DMS 273 (cell line): ENCODE measurements around the gene CUL2.
A peak's percentile ranks its signal among the peaks of the same experiment; 100 is the strongest.
"Not testable (repeated sequence)": the region's sequence is repeated elsewhere in the genome, so short reads cannot be mapped to it uniquely, and the experiment has no call there.

Experiments
- DNase-seq: peaks from one replicate; lab custom pipeline; 2025; ENCODE audit not compliant: unreplicated experiment; lab: John Stamatoyannopoulos, UW

The CUL2 gene

GRCh38 chr10:35080261-35080660 lies 9.9 kb downstream of the CUL2 start:
- DNase-seq = not testable (repeated sequence)

- DNase-seq = no peak
Measured at GRCh38 chr10:35079763-35080162, 10.4 kb downstream of the CUL2 start.

- no peak for DNase-seq
Measured at GRCh38 chr10:35079265-35079664, 10.9 kb downstream of the CUL2 start.

GRCh38 chr10:35075228-35075627 lies 14.9 kb downstream of the CUL2 start:
- DNase-seq = no peak

GRCh38 chr10:35074266-35074665 lies 15.9 kb downstream of the CUL2 start:
- no peak for DNase-seq

GRCh38 chr10:35070521-35070920 lies 19.6 kb downstream of the CUL2 start:
- DNase-seq = no peak

- DNase-seq = no peak
Measured at GRCh38 chr10:35063837-35064454, 26.2 kb downstream of the CUL2 start.

GRCh38 chr10:35059481-35059880 lies 30.7 kb downstream of the CUL2 start:
- DNase-seq = no peak

GRCh38 chr10:35058686-35059085 lies 31.5 kb downstream of the CUL2 start:
- no peak for DNase-seq

- no peak for DNase-seq
Measured at GRCh38 chr10:35058134-35058533, 32.0 kb downstream of the CUL2 start.

- no peak for DNase-seq
Measured at GRCh38 chr10:35056686-35057085, 33.5 kb downstream of the CUL2 start.

GRCh38 chr10:35056133-35056532 lies 34.0 kb downstream of the CUL2 start:
- DNase-seq = no peak

- no peak for DNase-seq
Measured at GRCh38 chr10:35050568-35050967, 39.6 kb downstream of the CUL2 start.

- DNase-seq = no peak
Measured at GRCh38 chr10:35046074-35046473, 44.1 kb downstream of the CUL2 start.

GRCh38 chr10:35045275-35045674 lies 44.9 kb downstream of the CUL2 start:
- not testable (repeated sequence) for DNase-seq

- DNase-seq = no peak
Measured at GRCh38 chr10:35043796-35044344, 46.3 kb downstream of the CUL2 start.

- no peak for DNase-seq
Measured at GRCh38 chr10:35042783-35043182, 47.4 kb downstream of the CUL2 start.

GRCh38 chr10:35041502-35041879 lies 48.6 kb downstream of the CUL2 start:
- DNase-seq = no peak

- no peak for DNase-seq
Measured at GRCh38 chr10:35040760-35041501, 49.2 kb downstream of the CUL2 start.

- DNase-seq = no peak
Measured at GRCh38 chr10:35037104-35037503, 53.0 kb downstream of the CUL2 start.

- DNase-seq = no peak
Measured at GRCh38 chr10:35035606-35036005, 54.5 kb downstream of the CUL2 start.

- DNase-seq = peak; percentile 14
Measured at GRCh38 chr10:35027567-35027966, 62.6 kb downstream of the CUL2 start.
